ENCODE results near the gene PTPRB. TPM values are rescaled to one million over a fixed set of nuclear protein-coding genes. Genes with fewer than 3 reads are reported as not detected.
"Not testable (repeated sequence)": the region's sequence is repeated elsewhere in the genome, so short reads cannot be mapped to it uniquely, and the experiment has no call there.

PTPRB gene
- total RNA-seq, 1 experiment from 2014 or later: not detected

GRCh38 chr12:70556179-70556869, 80.9 kb downstream of the PTPRB start:
- no peak for DNase-seq (ENCODE audit: low spot score)
- in situ Hi-C loops (cut with HindIII; ENCODE audit: low sequenced_read_pairs): no loop called here

GRCh38 chr12:70555081-70555480, 82.1 kb downstream of the PTPRB start:
- in situ Hi-C loops (cut with HindIII; ENCODE audit: low sequenced_read_pairs): no loop called here
- no peak for DNase-seq (ENCODE audit: low spot score)

GRCh38 chr12:70553391-70553859, 83.8 kb downstream of the PTPRB start:
- DNase-seq (ENCODE audit: low spot score): no peak
- in situ Hi-C loops (cut with HindIII; ENCODE audit: low sequenced_read_pairs): no loop called here

- in situ Hi-C loops (cut with HindIII; ENCODE audit: low sequenced_read_pairs): no loop called here
- DNase-seq (ENCODE audit: low spot score): no peak
Observed at GRCh38 chr12:70551731-70552130, 85.5 kb downstream of the PTPRB start.

- in situ Hi-C loops (cut with HindIII; ENCODE audit: low sequenced_read_pairs): no loop called here
- DNase-seq (ENCODE audit: low spot score): no peak
Observed at GRCh38 chr12:70550180-70550577, 87.0 kb downstream of the PTPRB start.

- no peak for DNase-seq (ENCODE audit: low spot score)
- in situ Hi-C loops (cut with HindIII; ENCODE audit: low sequenced_read_pairs): no loop called here
Observed at GRCh38 chr12:70549340-70550179, 87.7 kb downstream of the PTPRB start.

- in situ Hi-C loops (cut with HindIII; ENCODE audit: low sequenced_read_pairs): no loop called here
- DNase-seq (ENCODE audit: low spot score): no peak
Observed at GRCh38 chr12:70543444-70543843, 93.8 kb downstream of the PTPRB start.

- no peak for DNase-seq (ENCODE audit: low spot score)
- in situ Hi-C loops (cut with HindIII; ENCODE audit: low sequenced_read_pairs): no loop called here
Observed at GRCh38 chr12:70540996-70541395, 96.2 kb downstream of the PTPRB start.

- in situ Hi-C loops (cut with HindIII; ENCODE audit: low sequenced_read_pairs): no loop called here
Observed at GRCh38 chr12:70536650-70537049, 100.6 kb downstream of the PTPRB start.

GRCh38 chr12:70535896-70536374, 101.3 kb downstream of the PTPRB start:
- DNase-seq (ENCODE audit: low spot score): no peak
- in situ Hi-C loops (cut with HindIII; ENCODE audit: low sequenced_read_pairs): no loop called here

More at GRCh38 chr12:70536650-70537049, 100.6 kb downstream of the PTPRB start:
- no peak for DNase-seq (ENCODE audit: low spot score)

GRCh38 chr12:70534466-70534865, 102.8 kb downstream of the PTPRB start:
- DNase-seq (ENCODE audit: low spot score): no peak
- in situ Hi-C loops (cut with HindIII; ENCODE audit: low sequenced_read_pairs): no loop called here

GRCh38 chr12:70529647-70530046, 107.6 kb downstream of the PTPRB start:
- in situ Hi-C loops (cut with HindIII; ENCODE audit: low sequenced_read_pairs): no loop called here

GRCh38 chr12:70520847-70521246, 116.4 kb downstream of the PTPRB start:
- in situ Hi-C loops (cut with HindIII; ENCODE audit: low sequenced_read_pairs): no loop called here
- no peak for DNase-seq (ENCODE audit: low spot score)

More at GRCh38 chr12:70529647-70530046, 107.6 kb downstream of the PTPRB start:
- DNase-seq (ENCODE audit: low spot score): no peak

GRCh38 chr12:70513426-70513825, 123.8 kb downstream of the PTPRB start:
- no peak for DNase-seq (ENCODE audit: low spot score)
- in situ Hi-C loops (cut with HindIII; ENCODE audit: low sequenced_read_pairs): no loop called here

GRCh38 chr12:70508178-70508577, 129.1 kb downstream of the PTPRB start:
- in situ Hi-C loops (cut with HindIII; ENCODE audit: low sequenced_read_pairs): no loop called here
- DNase-seq (ENCODE audit: low spot score): no peak

GRCh38 chr12:70507442-70507841, 129.8 kb downstream of the PTPRB start:
- in situ Hi-C loops (cut with HindIII; ENCODE audit: low sequenced_read_pairs): no loop called here
- DNase-seq (ENCODE audit: low spot score): no peak

GRCh38 chr12:70497508-70497907, 139.7 kb downstream of the PTPRB start:
- in situ Hi-C loops (cut with HindIII; ENCODE audit: low sequenced_read_pairs): no loop called here
- no peak for DNase-seq (ENCODE audit: low spot score)

- DNase-seq (ENCODE audit: low spot score); in situ Hi-C loops (cut with HindIII; ENCODE audit: low sequenced_read_pairs): not testable (repeated sequence)
Observed at GRCh38 chr12:70492904-70493303, 144.3 kb downstream of the PTPRB start.

- DNase-seq (ENCODE audit: low spot score); in situ Hi-C loops (cut with HindIII; ENCODE audit: low sequenced_read_pairs): not testable (repeated sequence)
Observed at GRCh38 chr12:70490928-70491327, 146.3 kb downstream of the PTPRB start.

- no peak for DNase-seq (ENCODE audit: low spot score)
Observed at GRCh38 chr12:70487440-70487839, 149.8 kb downstream of the PTPRB start.

More at GRCh38 chr12:70487440-70487839, 149.8 kb downstream of the PTPRB start:
- in situ Hi-C loops (cut with HindIII; ENCODE audit: low sequenced_read_pairs): no loop called here
